ENCODE data around the gene KHDRBS2. TPM values are rescaled to one million over a fixed set of nuclear protein-coding genes. Genes with fewer than 3 reads are reported as not detected.

The KHDRBS2 gene
- total and polyA plus RNA-seq, 2 donors (not counting 1 experiment from before 2014, with no cell fraction given), result not detected

GRCh38 chr6:62262283-62262682, 23.7 kb downstream of the KHDRBS2 start:
- H3K9me3 ChIP-seq (ENCODE audit: control insufficient read depth, insufficient read depth, low read depth, low read length), result no peaks in the 10 kb centered on the region
- no peak for DNase-seq (ENCODE audit: low read depth in 2 of 2)
- H2AFZ ChIP-seq (ENCODE audit: low read length), result no peak overlapping the region
- no peaks in the 10 kb centered on the region for H3K36me3 ChIP-seq (ENCODE audit: control insufficient read depth, insufficient read depth, low read length)
- no peaks in the 10 kb centered on the region for H3K4me1 ChIP-seq (ENCODE audit: control insufficient read depth, extremely low read depth, insufficient read depth, low read length)
- H4K20me1 ChIP-seq (ENCODE audit: control insufficient read depth, extremely low read depth, insufficient read depth, low read length), result no peaks in the 10 kb centered on the region
- no peaks in the 10 kb centered on the region for H3K27me3 ChIP-seq (ENCODE audit: control insufficient read depth, insufficient read depth, low read length)
- TF ChIP-seq CTCF (conservative IDR thresholded peaks at IDR 0.05 in 1 of 2, IDR thresholded peaks at IDR 0.05 in 1 of 2; ENCODE audit: low read depth in 1 of 2, low read length in 2 of 2) (no peak), EZH2 (IDR thresholded peaks at IDR 0.05; ENCODE audit: low read length, missing control alignments) (no peak)
- H3K4me2 ChIP-seq (ENCODE audit: extremely low read depth, insufficient read depth, low read length), result no peak overlapping the region
- no peak overlapping the region for H3K9ac ChIP-seq (ENCODE audit: insufficient read depth, low read length)
- no peak overlapping the region for H3K27ac ChIP-seq (ENCODE audit: insufficient read depth, low read length)
- no peak overlapping the region for H3K4me3 ChIP-seq (replicated peaks in 1 of 4; ENCODE audit: control extremely low read depth in 1 of 4, insufficient read depth in 1 of 4, low read depth in 3 of 4, low read length in 4 of 4)
- H3K79me2 ChIP-seq (ENCODE audit: control insufficient read depth, insufficient read depth, low read length), result no peaks in the 10 kb centered on the region

GRCh38 chr6:62246087-62246486, 39.9 kb downstream of the KHDRBS2 start:
- Histone ChIP-seq H3K9ac (ENCODE audit: insufficient read depth, low read length) (no peak overlapping the region), H2AFZ (ENCODE audit: low read length) (no peak overlapping the region), H3K27me3 (ENCODE audit: control insufficient read depth, insufficient read depth, low read length) (no peaks in the 10 kb centered on the region), H3K79me2 (ENCODE audit: control insufficient read depth, insufficient read depth, low read length) (no peaks in the 10 kb centered on the region), H3K4me2 (ENCODE audit: extremely low read depth, insufficient read depth, low read length) (no peak overlapping the region), H3K4me1 (ENCODE audit: control insufficient read depth, extremely low read depth, insufficient read depth, low read length) (no peaks in the 10 kb centered on the region), H4K20me1 (ENCODE audit: control insufficient read depth, extremely low read depth, insufficient read depth, low read length) (no peaks in the 10 kb centered on the region), H3K4me3 (replicated peaks in 1 of 4; ENCODE audit: control extremely low read depth in 1 of 4, insufficient read depth in 1 of 4, low read depth in 3 of 4, low read length in 4 of 4) (no peak overlapping the region), H3K27ac (ENCODE audit: insufficient read depth, low read length) (no peak overlapping the region), H3K9me3 (ENCODE audit: control insufficient read depth, insufficient read depth, low read depth, low read length) (no peaks in the 10 kb centered on the region), H3K36me3 (ENCODE audit: control insufficient read depth, insufficient read depth, low read length) (no peaks in the 10 kb centered on the region)
- no peak for TF ChIP-seq CTCF (conservative IDR thresholded peaks at IDR 0.05 in 1 of 2, IDR thresholded peaks at IDR 0.05 in 1 of 2; ENCODE audit: low read depth in 1 of 2, low read length in 2 of 2)
- no peak for TF ChIP-seq EZH2 (IDR thresholded peaks at IDR 0.05; ENCODE audit: low read length, missing control alignments)
- DNase-seq (ENCODE audit: low read depth in 2 of 2), result no peak

GRCh38 chr6:62236784-62237183, 49.2 kb downstream of the KHDRBS2 start:
- Histone ChIP-seq H3K27ac (ENCODE audit: insufficient read depth, low read length) (no peak overlapping the region), H4K20me1 (ENCODE audit: control insufficient read depth, extremely low read depth, insufficient read depth, low read length) (no peaks in the 10 kb centered on the region), H3K79me2 (ENCODE audit: control insufficient read depth, insufficient read depth, low read length) (no peaks in the 10 kb centered on the region), H2AFZ (ENCODE audit: low read length) (no peak overlapping the region), H3K4me3 (replicated peaks in 1 of 4; ENCODE audit: control extremely low read depth in 1 of 4, insufficient read depth in 1 of 4, low read depth in 3 of 4, low read length in 4 of 4) (no peak overlapping the region), H3K4me2 (ENCODE audit: extremely low read depth, insufficient read depth, low read length) (no peak overlapping the region), H3K9me3 (ENCODE audit: control insufficient read depth, insufficient read depth, low read depth, low read length) (no peaks in the 10 kb centered on the region), H3K36me3 (ENCODE audit: control insufficient read depth, insufficient read depth, low read length) (no peaks in the 10 kb centered on the region), H3K4me1 (ENCODE audit: control insufficient read depth, extremely low read depth, insufficient read depth, low read length) (no peaks in the 10 kb centered on the region), H3K9ac (ENCODE audit: insufficient read depth, low read length) (no peak overlapping the region), H3K27me3 (ENCODE audit: control insufficient read depth, insufficient read depth, low read length) (no peaks in the 10 kb centered on the region)
- no peak for TF ChIP-seq CTCF (conservative IDR thresholded peaks at IDR 0.05 in 1 of 2, IDR thresholded peaks at IDR 0.05 in 1 of 2; ENCODE audit: low read depth in 1 of 2, low read length in 2 of 2)
- no peak for TF ChIP-seq EZH2 (IDR thresholded peaks at IDR 0.05; ENCODE audit: low read length, missing control alignments)
- no peak for DNase-seq (ENCODE audit: low read depth in 2 of 2)

Data from fibroblast of lung (primary cell).